Heart right ventricle (tissue), 16 donors: ENCODE data around the gene MEGF11. TPM values are rescaled to one million over a fixed set of nuclear protein-coding genes. Genes with fewer than 3 reads are reported as not detected.

ENCODE experiments used
- ATAC-seq, 8 donors: fragments of 200-7000 bp; cut with Tn5 transposase; one replicate each; pipeline ENCODE4 v1.9.1; 2020; ENCODE audit warnings: mild to moderate bottlenecking in 8 of 8, moderate library complexity in 8 of 8, moderate number of reproducible peaks in 1 of 8
- DNase-seq, 2 donors: peaks; one replicate each; pipeline ENCODE4 v3.0.0-alpha.2; 2020
- H3K27ac ChIP-seq, 10 donors: fragments of 200-600 bp; sonication (generic) in 2 of 10; one replicate each; pipeline versions ENCODE4 v1.5.0 to v1.8.0; 2020 to 2022; ENCODE audit warnings: mild to moderate bottlenecking in 3 of 10
- H3K27me3 ChIP-seq, 7 donors: fragments of 200-600 bp; one replicate each; pipeline ENCODE4 v1.8.0; 2021 to 2022; ENCODE audit warnings: mild to moderate bottlenecking in 2 of 7
- H3K36me3 ChIP-seq, 9 donors: fragments of 200-600 bp; sonication (generic) in 1 of 9; one replicate each; pipeline versions ENCODE4 v1.5.0 to v1.8.0; 2020 to 2022; ENCODE audit warnings: mild to moderate bottlenecking in 2 of 9
- H3K4me1 ChIP-seq, 9 donors: fragments of 200-600 bp; sonication (generic) in 1 of 9; one replicate each; pipeline versions ENCODE4 v1.5.0 to v1.8.0; 2020 to 2022; ENCODE audit warnings: mild to moderate bottlenecking in 4 of 9
- H3K4me3 ChIP-seq, 10 donors: fragments of 200-600 bp; sonication (generic) in 2 of 10; one replicate each; pipeline versions ENCODE4 v1.5.0 to v1.8.0; 2020 to 2022; ENCODE audit warnings: mild to moderate bottlenecking in 7 of 10, moderate library complexity in 2 of 10
- H3K9me3 ChIP-seq, 11 donors: fragments of 200-600 bp in 10 of 11; sonication (generic) in 2 of 11; one replicate each; pipeline versions ENCODE4 v1.5.0 to v1.8.0; 2013 to 2022; ENCODE audit warnings: mild to moderate bottlenecking in 2 of 11, control low read depth in 1 of 11, moderate library complexity in 1 of 11
- WGBS, 2 donors: extraction: QIAGEN DNeasy Blood & Tissue Kit; methylation state at CpG; one replicate each; pipeline ENCODE4 v1.1.7; 2013; ENCODE audit warnings: inconsistent platforms in 1 of 2; 5-methylcytosine and 5-hydroxymethylcytosine counted together
- intact Hi-C, 10 donors: fragments of 100-400 bp; cut with DNase I; formaldehyde crosslinking; loops; one replicate each; pipeline versions ENCODE4 v1.11.1 to v1.14.2; 2022
- polyA plus RNA-seq, 2 donors: library from polyadenylated mRNA; stranded (reverse); fragments of 200-250 nt; gene quantifications; one replicate each; pipeline ENCODE4 v1.2.3, GENCODE V29; 2013
- total RNA-seq, 10 donors: library from RNA; stranded (reverse); fragmentation: NEBNext Ultra II Directional in 3 of 10; extraction: Animal tissue kit (Norgen Biotek cat#: 25700) in 3 of 10; gene quantifications; one replicate each; pipeline versions ENCODE4 v1.2.1 to v1.2.4, GENCODE V29; 2021 to 2023
- TF ChIP-seq, protein P1 (sequence below), 9 donors: fragments of 200-600 bp; sonication (generic) in 2 of 9; IDR thresholded peaks; one replicate each; pipeline versions ENCODE4 v1.5.0 to v1.8.0; 2021 to 2022; ENCODE audit warnings: antibody characterized with exemption in 9 of 9, mild to moderate bottlenecking in 5 of 9, moderate library complexity in 1 of 9
- donor health status: Arrhythmogenic right ventricular cardiomyopathy.
- donor health status: ischemic (EF 13 %, LVEDD 7.1; RV severe dilation, severe dysfunction).
- donor health status: healthy with polysubstance abuse.
- donor health status: DM: no; HTN: yes; CAD: no.
- donor health status: DM: no; HTN: no; CAD: no.
- donor health status: ischemic (EF 25% LVEDD 6.9; RV normal size, moderate dysfunction).
- donor health status: ischemic (EF 25% LVEDD 5.7; RV mildly dilated, moderate dysfunction).
- donor health status: healthy.
- donor health status: DM: yes; HTN: yes; CAD: no.
- donor health status: Ischemic cardiomyopathy.
- donor health status: ischemic (EF 35%, LVEDD 5.7; RV mildly dilated, moderate dysfunction).
- donor health status: nonischemic (EF 11% LVEDD 7.7; RV severe dilation, severe dysfunction).
- donor health status: DM: yes; HTN: yes; CAD: no.
- donor health status: PGD.
- donor health status: ischemic (EF 29% LVEDD 5.4; RV normal size, mild dysfunction).
- donor health status: nonischemic (EF 23%, LVEDD 6.1; RV moderate dilation, normal function).

The MEGF11 gene
- total and polyA plus RNA-seq, 12 donors = 0.03 TPM; not detected in 11

DNA sequence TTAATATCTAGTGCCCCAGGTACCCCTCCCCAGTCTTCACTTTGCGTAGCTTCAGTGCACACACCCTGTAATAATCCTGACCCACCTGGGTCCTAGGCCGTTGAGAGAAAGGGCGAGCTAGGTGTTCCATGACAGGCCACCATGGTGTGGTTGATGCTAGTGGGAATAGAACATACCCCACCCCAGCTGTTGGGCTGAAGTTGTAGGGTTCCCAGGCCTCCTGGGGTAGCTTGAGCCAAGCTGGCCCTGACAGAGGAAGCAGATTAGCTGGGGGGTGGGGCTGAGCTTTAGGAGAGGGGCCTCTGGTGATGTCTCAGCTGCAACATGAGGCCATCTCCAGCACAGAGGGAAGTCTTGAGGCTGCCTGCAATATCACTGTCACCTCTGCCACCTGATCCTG lies 343.7 kb downstream of the MEGF11 start:
- DNase-seq (no peak), ATAC-seq (no peak)
- 97 to 98% methylated on average over 3 of the region's 3 CpGs for WGBS, 2 donors
- Histone ChIP-seq H3K4me3 (no peak overlapping the region), H3K36me3 (peaks cover 0 to 71% (median 16%) of the 10 kb centered on the region in 9 donors), H3K27me3 (no peaks in the 10 kb centered on the region), H3K4me1 (no peaks in the 10 kb centered on the region), H3K9me3 (no peaks in the 10 kb centered on the region), H3K27ac (no peak overlapping the region)
- TF ChIP-seq, protein P1, sequence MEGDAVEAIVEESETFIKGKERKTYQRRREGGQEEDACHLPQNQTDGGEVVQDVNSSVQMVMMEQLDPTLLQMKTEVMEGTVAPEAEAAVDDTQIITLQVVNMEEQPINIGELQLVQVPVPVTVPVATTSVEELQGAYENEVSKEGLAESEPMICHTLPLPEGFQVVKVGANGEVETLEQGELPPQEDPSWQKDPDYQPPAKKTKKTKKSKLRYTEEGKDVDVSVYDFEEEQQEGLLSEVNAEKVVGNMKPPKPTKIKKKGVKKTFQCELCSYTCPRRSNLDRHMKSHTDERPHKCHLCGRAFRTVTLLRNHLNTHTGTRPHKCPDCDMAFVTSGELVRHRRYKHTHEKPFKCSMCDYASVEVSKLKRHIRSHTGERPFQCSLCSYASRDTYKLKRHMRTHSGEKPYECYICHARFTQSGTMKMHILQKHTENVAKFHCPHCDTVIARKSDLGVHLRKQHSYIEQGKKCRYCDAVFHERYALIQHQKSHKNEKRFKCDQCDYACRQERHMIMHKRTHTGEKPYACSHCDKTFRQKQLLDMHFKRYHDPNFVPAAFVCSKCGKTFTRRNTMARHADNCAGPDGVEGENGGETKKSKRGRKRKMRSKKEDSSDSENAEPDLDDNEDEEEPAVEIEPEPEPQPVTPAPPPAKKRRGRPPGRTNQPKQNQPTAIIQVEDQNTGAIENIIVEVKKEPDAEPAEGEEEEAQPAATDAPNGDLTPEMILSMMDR (IDR thresholded peaks at IDR 0.05) = no peak
- intact Hi-C loops = loop anchor here in 3 of 10 donors (10.0 kb wide), 1 partner anchor 375 kb away; no protein-coding TSS in a partner anchor

DNA sequence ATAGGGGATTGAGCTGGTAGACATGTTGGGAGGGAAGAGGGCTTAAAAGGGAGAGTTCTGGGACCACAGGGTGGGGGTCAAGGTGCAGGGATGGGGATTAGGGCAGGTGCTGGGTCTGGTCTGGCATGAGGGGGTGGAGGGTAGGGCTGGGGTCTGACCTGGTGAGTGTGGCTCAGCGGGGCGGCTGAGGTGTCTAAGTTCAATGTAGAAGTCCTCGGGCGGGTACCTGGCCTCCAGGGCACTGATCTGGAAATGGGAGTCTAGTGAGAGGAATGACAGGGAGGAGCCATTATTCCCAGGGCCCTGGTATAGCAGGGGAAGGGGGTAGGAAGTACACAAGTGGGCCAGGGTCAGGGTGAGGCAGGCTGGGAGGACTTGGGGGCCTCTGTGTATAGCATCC lies 344.7 kb downstream of the MEGF11 start:
- TF ChIP-seq, protein P1 (IDR thresholded peaks at IDR 0.05) = no peak
- Histone ChIP-seq H3K27ac (no peak overlapping the region), H3K4me1 (peaks cover 0 to 8% (median 2%) of the 10 kb centered on the region in 9 donors), H3K36me3 (peaks cover 0 to 81% (median 22%) of the 10 kb centered on the region in 9 donors), H3K27me3 (no peaks in the 10 kb centered on the region), H3K4me3 (no peak overlapping the region), H3K9me3 (no peaks in the 10 kb centered on the region)
- whole genome bisulfite sequencing, 2 donors = 99% methylated on average over 4 of the region's 4 CpGs
- intact Hi-C loops = no loop called here
- DNase-seq (no peak), ATAC-seq (no peak)

DNA sequence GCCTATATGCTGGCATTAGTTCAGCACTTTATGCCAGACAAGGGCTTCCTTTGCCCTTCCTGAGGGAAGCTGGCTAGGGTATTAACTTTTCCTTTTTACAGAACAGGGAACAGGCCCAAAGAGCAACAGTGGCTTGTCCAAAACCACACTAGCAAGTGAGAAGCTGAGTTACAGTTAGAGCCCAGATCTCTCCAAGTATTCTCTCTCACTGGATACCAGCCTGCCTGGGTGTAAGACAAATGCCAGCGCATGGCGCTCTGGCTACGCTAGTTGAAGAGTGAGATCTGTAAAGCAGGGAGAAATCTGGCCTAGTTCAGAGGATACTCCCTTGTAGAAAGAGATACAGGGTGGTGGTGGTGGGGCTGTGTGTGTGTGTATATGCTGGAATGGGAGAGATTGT lies 345.9 kb downstream of the MEGF11 start:
- no peak for ATAC-seq
- no peak for DNase-seq
- TF ChIP-seq, protein P1 (IDR thresholded peaks at IDR 0.05) = no peak
- intact Hi-C loops = no loop called here
- Histone ChIP-seq H3K27me3 (no peaks in the 10 kb centered on the region), H3K4me3 (no peak overlapping the region), H3K36me3 (peaks cover 0 to 90% (median 22%) of the 10 kb centered on the region in 9 donors), H3K27ac (no peak overlapping the region), H3K9me3 (no peaks in the 10 kb centered on the region), H3K4me1 (peaks cover 0 to 20% (median 9%) of the 10 kb centered on the region in 9 donors)
- WGBS, 2 donors = 97 to 99% methylated on average over 3 of the region's 3 CpGs

DNA sequence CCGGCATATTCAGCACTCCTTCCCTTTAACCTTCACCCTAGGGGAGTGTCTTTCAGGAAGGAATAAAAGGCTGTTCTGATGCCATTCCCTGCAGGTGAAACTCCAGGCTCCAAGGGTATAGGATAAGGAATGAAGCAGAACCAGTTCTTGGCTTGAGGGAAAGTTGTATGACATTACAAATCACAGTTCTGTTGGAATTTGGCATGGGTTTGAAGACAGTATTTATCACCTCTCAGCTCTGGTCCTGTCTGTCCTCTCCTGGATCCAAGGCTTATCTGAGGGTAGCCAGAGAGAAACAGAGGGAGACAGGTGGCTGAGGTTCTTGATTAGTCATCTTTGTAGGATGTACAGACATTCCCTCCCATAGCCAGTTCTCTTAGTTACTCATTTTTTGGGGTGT lies 347.2 kb downstream of the MEGF11 start:
- no peaks in the 10 kb centered on the region for H3K27me3 ChIP-seq
- no peaks in the 10 kb centered on the region for H3K9me3 ChIP-seq
- H3K4me1 ChIP-seq = peaks cover 0 to 31% (median 14%) of the 10 kb centered on the region in 9 donors
- H3K4me3 ChIP-seq = no peak overlapping the region
- DNase-seq = no peak
- ATAC-seq = no peak
- peaks cover 0 to 90% (median 22%) of the 10 kb centered on the region in 9 donors for H3K36me3 ChIP-seq
- 95 to 100% methylated on average over 1 of the region's 1 CpG for WGBS, 2 donors
- H3K27ac ChIP-seq = no peak overlapping the region
- intact Hi-C loops = no loop called here
- TF ChIP-seq, protein P1 (IDR thresholded peaks at IDR 0.05) = no peak
